Activated naive CD4-positive, alpha-beta T cell treated with anti-CD3 and anti-CD28 coated beads for 36 hours (primary cell): ENCODE measurements around the gene ABTB1. TPM values are rescaled to one million over a fixed set of nuclear protein-coding genes. Genes with fewer than 3 reads are reported as not detected.

Experiments used
- CTCF ChIA-PET: fragments of 350-600 bp; sonication (Branson Sonifier 250); formaldehyde crosslinking; loops from one replicate; lab custom pipeline; 2021; ENCODE audit warnings: antibody characterized with exemption; lab: Charles Lee
- DNase-seq: peaks from one replicate; pipeline ENCODE4 v3.0.0-alpha.2; 2020
- H3K27ac Mint-ChIP-seq: one replicate; pipeline ENCODE4 v1.8.0; 2021; ENCODE audit warnings: mild to moderate bottlenecking, mixed read lengths
- H3K27me3 Mint-ChIP-seq: one replicate; pipeline ENCODE4 v1.8.0; 2021; ENCODE audit warnings: low read depth, mixed read lengths
- H3K36me3 Mint-ChIP-seq: one replicate; pipeline ENCODE4 v1.8.0; 2021; ENCODE audit warnings: low read depth, mixed read lengths
- H3K4me1 Mint-ChIP-seq: one replicate; pipeline ENCODE4 v1.8.0; 2021; ENCODE audit warnings: low read depth, mixed read lengths
- H3K4me3 Mint-ChIP-seq: one replicate; pipeline ENCODE4 v1.8.0; 2021; ENCODE audit warnings: mild to moderate bottlenecking, moderate library complexity, mixed read lengths
- H3K9me3 Mint-ChIP-seq: one replicate; pipeline ENCODE4 v1.8.0; 2021; ENCODE audit warnings: mixed read lengths
- intact Hi-C: fragments of 100-400 bp; cut with micrococcal nuclease; formaldehyde crosslinking; loops from one replicate; pipeline ENCODE4 v1.15.1; 2023
- total RNA-seq, 2 experiments: library from RNA; stranded (reverse); gene quantifications; one replicate each; pipeline ENCODE4 v1.2.3, GENCODE V29; 2021

ABTB1 gene
- total RNA-seq, 2 experiments from 2014 or later = 10.6 to 13.5 TPM

- H3K27ac Mint-ChIP-seq = no peak overlapping the region
- H3K36me3 Mint-ChIP-seq = no peaks in the 10 kb centered on the region
- intact Hi-C loops = no loop called here
- DNase-seq = no peak
- no peaks in the 10 kb centered on the region for H3K27me3 Mint-ChIP-seq
- no peaks in the 10 kb centered on the region for H3K9me3 Mint-ChIP-seq
- H3K4me1 Mint-ChIP-seq = peaks cover 3% of the 10 kb centered on the region
- CTCF ChIA-PET = interaction anchor here (0.6 to 1.0 kb wide), 2 partner anchors 9 to 80 kb away, joined by 3 read pairs; no protein-coding TSS in a partner anchor
- H3K4me3 Mint-ChIP-seq = no peak overlapping the region
Observed at GRCh38 chr3:127666676-127667075, 6.1 kb upstream of the ABTB1 start.

GRCh38 chr3:127667119-127667681, 5.6 kb upstream of the ABTB1 start:
- Mint-ChIP-seq H3K36me3 (no peaks in the 10 kb centered on the region), H3K27me3 (no peaks in the 10 kb centered on the region), H3K27ac (no peak overlapping the region), H3K9me3 (no peaks in the 10 kb centered on the region), H3K4me3 (no peak overlapping the region), H3K4me1 (peaks cover 3% of the 10 kb centered on the region)
- intact Hi-C loops = no loop called here
- no peak for DNase-seq
- CTCF ChIA-PET = interaction anchor here (1.0 kb wide), 1 partner anchor 10 kb away, joined by 3 read pairs; no protein-coding TSS in a partner anchor

GRCh38 chr3:127668906-127669305, 3.8 kb upstream of the ABTB1 start:
- Mint-ChIP-seq H3K27me3 (no peaks in the 10 kb centered on the region), H3K4me3 (no peak overlapping the region), H3K36me3 (no peaks in the 10 kb centered on the region), H3K27ac (no peak overlapping the region), H3K4me1 (peaks cover 9% of the 10 kb centered on the region), H3K9me3 (no peaks in the 10 kb centered on the region)
- DNase-seq = no peak
- intact Hi-C loops = no loop called here
- CTCF ChIA-PET = no interaction called here

GRCh38 chr3:127669541-127670228, 3.1 kb upstream of the ABTB1 start:
- H3K9me3 Mint-ChIP-seq = no peaks in the 10 kb centered on the region
- H3K4me3 Mint-ChIP-seq = no peak overlapping the region
- H3K27me3 Mint-ChIP-seq = no peaks in the 10 kb centered on the region
- H3K36me3 Mint-ChIP-seq = no peaks in the 10 kb centered on the region
- H3K27ac Mint-ChIP-seq = no peak overlapping the region
- peaks cover 16% of the 10 kb centered on the region for H3K4me1 Mint-ChIP-seq
- intact Hi-C loops = loop anchor here (5.0 to 10.0 kb wide), 2 partner anchors 453 to 1445 kb away; partner anchors contain the start of gene RUVBL1
- DNase-seq = no peak
- CTCF ChIA-PET = interaction anchor here (0.6 kb wide), 1 partner anchor 97 kb away, joined by 3 read pairs; no protein-coding TSS in a partner anchor

GRCh38 chr3:127670229-127670559, 2.6 kb upstream of the ABTB1 start:
- CTCF ChIA-PET = interaction anchor here (0.6 kb wide), 1 partner anchor 97 kb away, joined by 3 read pairs; no protein-coding TSS in a partner anchor
- H3K4me1 Mint-ChIP-seq = peaks cover 20% of the 10 kb centered on the region
- no peaks in the 10 kb centered on the region for H3K36me3 Mint-ChIP-seq
- intact Hi-C loops = loop anchor here (5.0 to 10.0 kb wide), 2 partner anchors 452 to 1445 kb away; partner anchors contain the start of gene RUVBL1
- H3K9me3 Mint-ChIP-seq = no peaks in the 10 kb centered on the region
- no peaks in the 10 kb centered on the region for H3K27me3 Mint-ChIP-seq
- H3K27ac Mint-ChIP-seq = no peak overlapping the region
- DNase-seq = no peak
- no peak overlapping the region for H3K4me3 Mint-ChIP-seq

GRCh38 chr3:127670761-127671522, 1.8 kb upstream of the ABTB1 start:
- no peaks in the 10 kb centered on the region for H3K27me3 Mint-ChIP-seq
- peak overlapping the region; percentile 86 for H3K4me3 Mint-ChIP-seq
- H3K36me3 Mint-ChIP-seq = no peaks in the 10 kb centered on the region
- H3K4me1 Mint-ChIP-seq = peaks cover 20% of the 10 kb centered on the region
- CTCF ChIA-PET = interaction anchor here (1.0 to 1.5 kb wide), 3 partner anchors 24 to 96 kb away, joined by 3 to 5 read pairs (median 3); no protein-coding TSS in a partner anchor
- H3K9me3 Mint-ChIP-seq = no peaks in the 10 kb centered on the region
- DNase-seq = no peak
- H3K27ac Mint-ChIP-seq = no peak overlapping the region
- intact Hi-C loops = loop anchor here (5.0 to 10.0 kb wide), 2 partner anchors 451 to 1444 kb away; partner anchors contain the start of gene RUVBL1

GRCh38 chr3:127671523-127672428, 976 bp upstream of the ABTB1 start:
- CTCF ChIA-PET = interaction anchor here (0.6 to 1.5 kb wide), 4 partner anchors 24 to 97 kb away, joined by 3 to 5 read pairs (median 4); no protein-coding TSS in a partner anchor
- intact Hi-C loops = loop anchor here (1.0 to 10.0 kb wide), 7 partner anchors 73 to 1443 kb away; partner anchors contain the start of genes MCM2, RUVBL1, SEC61A1 and TPRA1
- peak overlapping the region; percentile 87 for H3K27ac Mint-ChIP-seq
- peak; percentile 38 for DNase-seq
- H3K9me3 Mint-ChIP-seq = no peaks in the 10 kb centered on the region
- H3K4me3 Mint-ChIP-seq = peak overlapping the region; percentile 86
- H3K4me1 Mint-ChIP-seq = peaks cover 20% of the 10 kb centered on the region
- H3K36me3 Mint-ChIP-seq = no peaks in the 10 kb centered on the region
- H3K27me3 Mint-ChIP-seq = no peaks in the 10 kb centered on the region

- intact Hi-C loops = loop anchor here (2.0 to 10.0 kb wide), 3 partner anchors 379 to 1441 kb away; partner anchors contain the start of genes RUVBL1 and SEC61A1
- peak overlapping the region; percentile 66 for H3K27ac Mint-ChIP-seq
- peaks cover 22% of the 10 kb centered on the region for H3K4me1 Mint-ChIP-seq
- CTCF ChIA-PET = no interaction called here
- peak overlapping the region; percentile 79 for H3K4me3 Mint-ChIP-seq
- H3K9me3 Mint-ChIP-seq = no peaks in the 10 kb centered on the region
- H3K27me3 Mint-ChIP-seq = no peaks in the 10 kb centered on the region
- H3K36me3 Mint-ChIP-seq = no peaks in the 10 kb centered on the region
- DNase-seq = peak; percentile 57
Observed at GRCh38 chr3:127673191-127674100, 694 bp downstream of the ABTB1 start.

- CTCF ChIA-PET = no interaction called here
- Mint-ChIP-seq H3K27ac (peak overlapping the region; percentile 66), H3K36me3 (no peaks in the 10 kb centered on the region), H3K9me3 (no peaks in the 10 kb centered on the region), H3K4me1 (peaks cover 22% of the 10 kb centered on the region), H3K4me3 (peak overlapping the region; percentile 79), H3K27me3 (no peaks in the 10 kb centered on the region)
- DNase-seq = no peak
- intact Hi-C loops = loop anchor here (5.0 to 10.0 kb wide), 2 partner anchors 448 to 1441 kb away; partner anchors contain the start of gene RUVBL1
Observed at GRCh38 chr3:127674101-127674721, 1.5 kb downstream of the ABTB1 start.

- Mint-ChIP-seq H3K9me3 (no peaks in the 10 kb centered on the region), H3K4me1 (peaks cover 22% of the 10 kb centered on the region), H3K4me3 (no peak overlapping the region), H3K27me3 (no peaks in the 10 kb centered on the region), H3K27ac (no peak overlapping the region), H3K36me3 (no peaks in the 10 kb centered on the region)
- intact Hi-C loops = loop anchor here (5.0 to 10.0 kb wide), 2 partner anchors 448 to 1440 kb away; partner anchors contain the start of gene RUVBL1
- CTCF ChIA-PET = no interaction called here
- no peak for DNase-seq
Observed at GRCh38 chr3:127674790-127675189, 2.0 kb downstream of the ABTB1 start.
